OCI-LY7 (cell line): Measurements from ENCODE around the gene BFSP2. TPM values are rescaled to one million over a fixed set of nuclear protein-coding genes. Genes with fewer than 3 reads are reported as not detected.

Source experiments
- BruUV-seq: library from RNA; stranded (reverse); fragments of 400-500 nt; replicated peaks from 2 replicates; lab custom pipeline; 2021; lab: Mats Ljungman, UMichigan
- CTCF ChIA-PET: fragments of 300-600 bp; sonication (Branson Sonifier 250); formaldehyde crosslinking; loops from one replicate; lab custom pipeline; 2022; ENCODE audit warnings: antibody characterized with exemption; ENCODE audit not compliant: unreplicated experiment; lab: Charles Lee
- POLR2A ChIA-PET: fragments of 300-600 bp; sonication (Branson Sonifier 250); formaldehyde crosslinking; loops from one replicate; lab custom pipeline; 2022; ENCODE audit warnings: antibody characterized with exemption; lab: Charles Lee
- DNase-seq: peaks from one replicate; pipeline ENCODE4 v3.0.0-alpha.2; 2015; ENCODE audit warnings: low spot score
- H2AFZ ChIP-seq: fragments of 200-600 bp; sonication (generic), shearing (Covaris generic); 2 replicates; pipeline ENCODE4 v1.6.1; 2014; ENCODE audit warnings: mild to moderate bottlenecking, antibody characterized with exemption, low read length, moderate library complexity
- H3K27ac ChIP-seq: fragments of 200-600 bp; sonication (generic); 2 replicates; pipeline ENCODE4 v1.5.1; 2014; ENCODE audit warnings: mixed run types, low read depth, mild to moderate bottlenecking, moderate library complexity, low read length, inconsistent platforms; ENCODE audit not compliant: poor library complexity, severe bottlenecking
- H3K36me3 ChIP-seq: fragments of 200-600 bp; sonication (generic); 2 replicates; pipeline ENCODE4 v1.6.1; 2014; ENCODE audit warnings: mild to moderate bottlenecking, antibody characterized with exemption, low read length, moderate library complexity, mixed read lengths; ENCODE audit not compliant: insufficient read depth
- H3K4me1 ChIP-seq: fragments of 200-600 bp; sonication (generic); 2 replicates; pipeline ENCODE4 v1.5.1; 2014; ENCODE audit warnings: mild to moderate bottlenecking, low read length; ENCODE audit not compliant: insufficient read depth, poor library complexity, severe bottlenecking
- H3K4me2 ChIP-seq: fragments of 200-600 bp; sonication (generic); 2 replicates; pipeline ENCODE4 v1.6.1; 2014; ENCODE audit warnings: mild to moderate bottlenecking, low read length
- H3K4me3 ChIP-seq: fragments of 200-600 bp; sonication (generic); 2 replicates; pipeline ENCODE4 v1.5.1; 2014; ENCODE audit warnings: mild to moderate bottlenecking, low read depth, low read length; ENCODE audit not compliant: poor library complexity, severe bottlenecking
- H3K79me2 ChIP-seq: fragments of 200-600 bp; sonication (generic); 2 replicates; pipeline ENCODE4 v1.6.1; 2016; ENCODE audit warnings: low read depth, mild to moderate bottlenecking, low read length, moderate library complexity, mixed read lengths; ENCODE audit not compliant: insufficient read depth
- H3K9me2 ChIP-seq: fragments of 200-600 bp; sonication (generic); 2 replicates; pipeline ENCODE4 v1.6.1; 2016; ENCODE audit warnings: mild to moderate bottlenecking, low read length, mixed read lengths; ENCODE audit not compliant: insufficient read depth
- H3K9me3 ChIP-seq: fragments of 200-600 bp; sonication (generic); 2 replicates; pipeline ENCODE4 v1.6.1; 2014; ENCODE audit warnings: mild to moderate bottlenecking, mixed run types, low read length, mixed read lengths
- H4K20me1 ChIP-seq: fragments of 200-600 bp; sonication (generic); 2 replicates; pipeline ENCODE4 v1.6.1; 2014; ENCODE audit warnings: mild to moderate bottlenecking, antibody characterized with exemption, low read length, moderate library complexity, mixed read lengths; ENCODE audit not compliant: insufficient read depth
- EZH2phosphoT487 ChIP-seq: fragments of 200-600 bp; sonication (generic); IDR thresholded peaks from 2 replicates; pipeline ENCODE4 v1.6.1; 2018; ENCODE audit warnings: low read depth, borderline replicate concordance, mild to moderate bottlenecking, mixed run types, antibody characterized with exemption, low read length, moderate library complexity, mixed read lengths
- intact Hi-C: fragments of 100-400 bp; cut with micrococcal nuclease; formaldehyde crosslinking; loops from one replicate; pipeline ENCODE4 v1.10.0; 2022; ENCODE audit not compliant: unreplicated experiment
- total RNA-seq, 2 experiments: library from RNA; depleted of rRNA in 1 of 2; stranded (reverse); fragments of >200 nt in 1 of 2; shearing (Covaris generic) in 1 of 2; gene quantifications; 2 replicates each; pipeline ENCODE4 v1.2.3, GENCODE V29; 2014 to 2022
- TF ChIP-seq, protein P1 (sequence below): fragments of 200-600 bp; sonication (generic); conservative IDR thresholded peaks from 2 replicates; pipeline ENCODE4 v1.5.1; 2014; ENCODE audit warnings: mild to moderate bottlenecking, antibody characterized with exemption, low read length, moderate library complexity, mixed read lengths

Gene BFSP2
- total RNA-seq, 2 experiments from 2014 or later: 11.7 to 25.1 TPM

DNA sequence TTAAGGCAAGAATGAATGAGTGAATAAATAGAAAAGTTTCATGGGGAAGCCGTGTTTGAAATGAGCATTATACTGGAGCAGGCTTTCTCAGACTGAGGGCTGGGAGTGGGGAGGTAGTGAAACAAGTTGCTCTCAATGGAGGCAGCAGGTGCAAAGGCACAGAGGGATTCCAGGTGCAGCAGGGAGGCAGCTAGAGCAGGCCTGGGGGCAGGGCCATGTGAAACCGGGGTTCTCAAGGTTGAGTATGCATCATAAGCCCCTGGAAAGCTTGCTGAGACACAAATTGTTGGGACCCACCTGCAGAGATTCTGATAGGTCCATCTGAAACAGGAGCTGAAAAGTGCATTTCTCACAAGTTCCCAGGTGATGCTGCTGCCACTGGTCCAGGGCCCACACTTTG is 45.3 kb downstream of the BFSP2 start:
- intact Hi-C loops: loop anchor here (1.0 to 2.0 kb wide), 3 partner anchors 30 to 218 kb away; no protein-coding TSS in a partner anchor
- Histone ChIP-seq H3K9me3 (peaks cover 7% of the 10 kb centered on the region; the same call in 1 of the 2 replicates), H3K4me2 (peak overlapping the region; percentile 64), H3K9me2 (no peaks in the 10 kb centered on the region), H3K4me3 (peak overlapping the region; percentile 28), H3K4me1 (peaks cover 84% of the 10 kb centered on the region), H4K20me1 (no peaks in the 10 kb centered on the region), H3K27ac (peak overlapping the region; percentile 68), H3K79me2 (no peaks in the 10 kb centered on the region; the same call in 1 of the 2 replicates), H2AFZ (no peak overlapping the region; the same call in 1 of the 2 replicates), H3K36me3 (peaks cover 7% of the 10 kb centered on the region; the same call in 1 of the 2 replicates)
- ChIA-PET POLR2A (interaction anchor here (1.3 to 13.5 kb wide), 5 partner anchors 9 to 127 kb away, joined by 6 to 176 read pairs (median 23); partner anchors contain the start of gene CDV3), CTCF (interaction anchor here (0.5 to 1.2 kb wide), 3 partner anchors 23 to 80 kb away, joined by 3 read pairs; no protein-coding TSS in a partner anchor)
- DNase-seq: peak; percentile 87
- BruUV-seq: no TSS peak
- TF ChIP-seq, protein P1, sequence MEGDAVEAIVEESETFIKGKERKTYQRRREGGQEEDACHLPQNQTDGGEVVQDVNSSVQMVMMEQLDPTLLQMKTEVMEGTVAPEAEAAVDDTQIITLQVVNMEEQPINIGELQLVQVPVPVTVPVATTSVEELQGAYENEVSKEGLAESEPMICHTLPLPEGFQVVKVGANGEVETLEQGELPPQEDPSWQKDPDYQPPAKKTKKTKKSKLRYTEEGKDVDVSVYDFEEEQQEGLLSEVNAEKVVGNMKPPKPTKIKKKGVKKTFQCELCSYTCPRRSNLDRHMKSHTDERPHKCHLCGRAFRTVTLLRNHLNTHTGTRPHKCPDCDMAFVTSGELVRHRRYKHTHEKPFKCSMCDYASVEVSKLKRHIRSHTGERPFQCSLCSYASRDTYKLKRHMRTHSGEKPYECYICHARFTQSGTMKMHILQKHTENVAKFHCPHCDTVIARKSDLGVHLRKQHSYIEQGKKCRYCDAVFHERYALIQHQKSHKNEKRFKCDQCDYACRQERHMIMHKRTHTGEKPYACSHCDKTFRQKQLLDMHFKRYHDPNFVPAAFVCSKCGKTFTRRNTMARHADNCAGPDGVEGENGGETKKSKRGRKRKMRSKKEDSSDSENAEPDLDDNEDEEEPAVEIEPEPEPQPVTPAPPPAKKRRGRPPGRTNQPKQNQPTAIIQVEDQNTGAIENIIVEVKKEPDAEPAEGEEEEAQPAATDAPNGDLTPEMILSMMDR: no peak

DNA sequence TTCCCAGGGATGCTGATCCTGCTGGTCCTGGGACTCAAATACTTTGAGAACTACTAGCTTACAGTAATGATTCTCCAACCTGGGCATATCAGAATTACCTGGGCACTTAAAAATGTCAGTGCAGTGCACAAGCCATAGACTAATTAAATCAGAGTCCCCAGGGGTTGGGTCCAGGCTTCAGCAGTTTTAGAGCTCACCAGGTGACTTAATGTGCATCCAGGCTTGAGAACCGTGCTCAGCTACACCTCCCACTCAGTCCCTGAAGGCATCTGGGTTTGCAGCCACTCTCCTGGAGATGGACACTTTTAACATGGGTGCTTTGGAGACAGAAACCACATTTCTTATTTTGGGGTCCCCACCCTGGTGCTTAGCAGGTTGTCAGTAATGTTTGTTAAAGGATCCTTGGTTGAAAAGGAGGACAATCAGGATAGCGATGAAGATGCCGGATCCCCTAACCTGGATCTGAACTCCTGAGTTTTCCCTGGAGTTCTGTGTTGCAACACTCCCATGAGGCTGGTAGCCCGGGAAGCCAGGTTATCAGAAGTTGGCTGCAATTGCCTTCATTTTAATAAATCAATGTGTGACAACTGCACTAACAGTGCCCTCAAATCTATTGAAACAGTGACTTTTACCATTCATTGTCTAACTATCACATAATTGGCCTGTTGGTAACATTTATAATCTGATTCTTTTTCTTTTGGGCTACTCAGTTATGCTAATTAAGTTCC is 48.1 kb downstream of the BFSP2 start:
- H3K4me2 ChIP-seq: peak overlapping the region; percentile 91
- peak overlapping the region; percentile 4; the same call in 1 of the 2 replicates for H2AFZ ChIP-seq
- H3K79me2 ChIP-seq: no peaks in the 10 kb centered on the region; the same call in 1 of the 2 replicates
- no peaks in the 10 kb centered on the region for H3K36me3 ChIP-seq
- no peaks in the 10 kb centered on the region for H3K9me2 ChIP-seq
- peak overlapping the region; percentile 58 for H3K4me3 ChIP-seq
- no TSS peak for BruUV-seq
- intact Hi-C loops: loop anchor here (1.0 kb wide), 2 partner anchors 18 to 125 kb away; partner anchors contain the start of gene CDV3
- peak; percentile 83 for DNase-seq
- H3K9me3 ChIP-seq: no peaks in the 10 kb centered on the region
- H3K4me1 ChIP-seq: peaks cover 93% of the 10 kb centered on the region
- H3K27ac ChIP-seq: peak overlapping the region; percentile 84
- TF ChIP-seq, protein P1: no peak
- no peak for TF ChIP-seq EZH2phosphoT487
- ChIA-PET CTCF (interaction anchor here (1.0 to 1.9 kb wide), 7 partner anchors 9 to 125 kb away, joined by 3 to 9 read pairs (median 4); no protein-coding TSS in a partner anchor), POLR2A (interaction anchor here (0.5 to 13.5 kb wide), 13 partner anchors 9 to 137 kb away, joined by 3 to 176 read pairs (median 5); partner anchors contain the start of gene CDV3)
- H4K20me1 ChIP-seq: no peaks in the 10 kb centered on the region
